Measurements from ENCODE around the gene PACRGL. TPM values are rescaled to one million over a fixed set of nuclear protein-coding genes. Genes with fewer than 3 reads are reported as not detected.

The PACRGL gene
- total RNA-seq, 1 experiment from 2014 or later = 35.6 TPM

DNA sequence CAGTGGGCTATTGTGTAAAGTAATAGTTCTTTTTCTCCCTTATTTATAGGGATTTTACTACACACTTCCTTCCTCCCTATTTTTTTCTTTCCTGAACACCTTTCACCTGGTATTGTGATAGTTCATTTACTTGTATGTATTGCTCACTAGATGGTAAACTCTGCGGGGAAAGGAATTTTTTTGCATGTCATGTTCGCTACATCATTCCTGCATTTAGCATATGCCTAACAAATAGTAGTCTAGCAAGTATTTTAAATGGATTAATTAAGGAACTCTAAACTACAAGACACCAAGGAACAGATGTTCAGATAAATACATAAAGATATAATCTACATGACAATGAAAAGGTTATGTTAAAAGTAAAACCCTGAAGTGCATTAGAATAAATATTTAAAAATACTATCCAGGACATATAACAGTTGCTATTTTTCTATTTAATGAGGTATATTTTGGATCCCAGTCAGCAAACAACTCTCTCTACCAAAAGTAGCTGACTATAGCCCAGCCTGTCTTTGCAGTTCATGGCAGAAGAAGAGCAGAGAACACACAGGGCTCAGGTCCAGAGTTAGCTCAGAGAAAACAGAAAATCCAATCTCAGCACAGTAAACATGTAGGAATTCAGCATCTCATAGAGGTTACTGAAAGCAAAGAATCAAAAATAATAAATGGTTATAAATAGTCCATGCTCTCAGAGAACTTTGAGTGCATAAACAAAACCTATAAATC, 87.8 kb downstream of the PACRGL start:
- DNase-seq (ENCODE audit: low read depth, low spot score) = no peak
- in situ Hi-C loops (cut with HindIII; ENCODE audit: low pct_unique_long_range_greater_than_20kb, low sequenced_read_pairs) = no loop called here
